IMR-90 (cell line): ENCODE measurements around the gene C17orf107. TPM values are rescaled to one million over a fixed set of nuclear protein-coding genes. Genes with fewer than 3 reads are reported as not detected.

Experiments used
- ATAC-seq: fragments of 200-7000 bp; cut with Tn5 transposase; 2 replicates; pipeline ENCODE4 v1.9.1; 2020; ENCODE audit warnings: low read depth, mild to moderate bottlenecking, moderate library complexity
- BruUV-seq: library from RNA; stranded (reverse); fragments of 400-500 nt; replicated peaks from 2 replicates; lab custom pipeline; 2021; lab: Mats Ljungman, UMichigan
- CTCF ChIA-PET: fragments of 300-600 bp; formaldehyde crosslinking; extraction: SDS; loops from one replicate; lab custom pipeline; 2021; ENCODE audit warnings: antibody characterized with exemption; lab: Yijun Ruan, JAX
- POLR2A ChIA-PET: fragments of 300-600 bp; sonication (Branson Sonifier 250); formaldehyde crosslinking; loops from one replicate; lab custom pipeline; 2022; ENCODE audit warnings: antibody characterized with exemption; ENCODE audit not compliant: unreplicated experiment; lab: Charles Lee
- DNase-seq: peaks from one replicate; pipeline ENCODE4 v3.0.0; 2013
- H2AFZ ChIP-seq: replicated peaks from 2 replicates; pipeline ENCODE3; 2013; ENCODE audit warnings: low read length, mild to moderate bottlenecking; ENCODE audit not compliant: poor library complexity
- H2AK5ac ChIP-seq: 2 replicates; pipeline ENCODE4 v1.6.1; 2013; ENCODE audit warnings: low read depth, low read length, inconsistent platforms
- H2AK9ac ChIP-seq: replicated peaks from 2 replicates; pipeline ENCODE3; 2013; ENCODE audit warnings: mild to moderate bottlenecking, low read depth, low read length, moderate library complexity; ENCODE audit not compliant: poor library complexity
- H2BK120ac ChIP-seq: 2 replicates; pipeline ENCODE4 v1.6.1; 2013; ENCODE audit warnings: low read depth, low read length, inconsistent platforms
- H2BK15ac ChIP-seq: 3 replicates; pipeline ENCODE4 v1.6.1; 2013; ENCODE audit warnings: low read depth, low read length, inconsistent platforms
- H2BK20ac ChIP-seq: 2 replicates; pipeline ENCODE4 v1.6.1; 2013; ENCODE audit warnings: low read depth, mild to moderate bottlenecking, inconsistent platforms, low read length, moderate library complexity
- H2BK5ac ChIP-seq: 2 replicates; pipeline ENCODE4 v1.6.1; 2013; ENCODE audit warnings: mild to moderate bottlenecking, low read depth, low read length, inconsistent platforms; ENCODE audit not compliant: poor library complexity, severe bottlenecking
- H3K14ac ChIP-seq: replicated peaks from 2 replicates; pipeline ENCODE4 v1.6.1; 2013; ENCODE audit warnings: low read depth, low read length, inconsistent platforms
- H3K18ac ChIP-seq: 2 replicates; pipeline ENCODE4 v1.6.1; 2013; ENCODE audit warnings: low read depth, low read length, control low read depth
- H3K23ac ChIP-seq: 2 replicates; pipeline ENCODE4 v1.6.1; 2013; ENCODE audit warnings: low read depth, low read length, inconsistent platforms
- H3K27ac ChIP-seq: 2 replicates; pipeline ENCODE4 v1.5.1; 2013; ENCODE audit warnings: mild to moderate bottlenecking, control low read depth, low read length; ENCODE audit not compliant: insufficient read depth
- H3K27me3 ChIP-seq: 2 replicates; pipeline ENCODE4 v1.6.1; 2013; ENCODE audit warnings: low read length; ENCODE audit not compliant: control insufficient read depth, insufficient read depth
- H3K36me3 ChIP-seq: 2 replicates; pipeline ENCODE4 v1.6.1; 2013; ENCODE audit warnings: low read length, mixed read lengths; ENCODE audit not compliant: control insufficient read depth, insufficient read depth
- H3K4ac ChIP-seq: 2 replicates; pipeline ENCODE4 v1.6.1; 2013; ENCODE audit warnings: low read depth, low read length, inconsistent platforms
- H3K4me1 ChIP-seq: 2 replicates; pipeline ENCODE4 v1.6.1; 2013; ENCODE audit warnings: low read length, mixed read lengths; ENCODE audit not compliant: control insufficient read depth, insufficient read depth
- H3K4me2 ChIP-seq: 2 replicates; pipeline ENCODE4 v1.6.1; 2013; ENCODE audit warnings: low read depth, mild to moderate bottlenecking, control low read depth, low read length, moderate library complexity
- H3K4me3 ChIP-seq: 2 replicates; pipeline ENCODE4 v1.5.1; 2013; ENCODE audit warnings: low read depth, mild to moderate bottlenecking, control low read depth, low read length, moderate library complexity; ENCODE audit not compliant: insufficient read depth
- H3K56ac ChIP-seq: 2 replicates; pipeline ENCODE4 v1.6.1; 2013; ENCODE audit warnings: low read length, inconsistent platforms; ENCODE audit not compliant: insufficient read depth; ENCODE audit errors: extremely low read depth
- H3K79me1 ChIP-seq, 2 experiments: 2 replicates each; pipeline ENCODE4 v1.6.1; 2013; ENCODE audit warnings: low read length in 2 of 2, inconsistent platforms in 1 of 2, low read depth in 1 of 2
- H3K9ac ChIP-seq: 2 replicates; pipeline ENCODE4 v1.6.1; 2013; ENCODE audit warnings: low read depth, low read length, control low read depth
- H3K9me1 ChIP-seq: 2 replicates; pipeline ENCODE4 v1.6.1; 2013; ENCODE audit warnings: low read length, inconsistent platforms; ENCODE audit not compliant: insufficient read depth
- H3K9me3 ChIP-seq: 2 replicates; pipeline ENCODE4 v1.6.1; 2013; ENCODE audit warnings: low read length; ENCODE audit not compliant: control insufficient read depth, insufficient read depth
- H4K20me1 ChIP-seq: 2 replicates; pipeline ENCODE4 v1.6.1; 2013; ENCODE audit warnings: low read length, inconsistent platforms; ENCODE audit not compliant: insufficient read depth
- H4K5ac ChIP-seq: 2 replicates; pipeline ENCODE4 v1.6.1; 2013; ENCODE audit warnings: mild to moderate bottlenecking, low read depth, low read length, control low read depth
- H4K8ac ChIP-seq, 2 experiments: 2 replicates each; pipeline ENCODE4 v1.6.1; 2013; ENCODE audit warnings: low read depth in 2 of 2, low read length in 2 of 2, control low read depth in 1 of 2, inconsistent platforms in 1 of 2
- H4K91ac ChIP-seq: 2 replicates; pipeline ENCODE4 v1.6.1; 2013; ENCODE audit warnings: low read depth, low read length, inconsistent platforms; ENCODE audit not compliant: insufficient read depth
- BHLHE40 ChIP-seq: fragments of 150-350 bp; IDR thresholded peaks from 2 replicates; pipeline ENCODE4 v1.6.1; 2016; ENCODE audit warnings: mild to moderate bottlenecking, low read depth, low read length
- CEBPB ChIP-seq: IDR thresholded peaks from 2 replicates; pipeline ENCODE4 v1.6.1; 2012; ENCODE audit warnings: low read depth, low read length, improper control_type of control experiment
- CHD1 ChIP-seq: IDR thresholded peaks from 2 replicates; pipeline ENCODE4 v1.6.1; 2012; ENCODE audit warnings: low read depth, low read length, improper control_type of control experiment
- FOS ChIP-seq: fragments of 150-350 bp; IDR thresholded peaks from 2 replicates; pipeline ENCODE4 v1.6.1; 2016; ENCODE audit warnings: low read depth, low read length
- MAFK ChIP-seq: IDR thresholded peaks from 2 replicates; pipeline ENCODE4 v1.6.1; 2012; ENCODE audit warnings: low read depth, low read length, improper control_type of control experiment
- MAZ ChIP-seq: IDR thresholded peaks from 2 replicates; pipeline ENCODE4 v1.6.1; 2012; ENCODE audit warnings: low read depth, mild to moderate bottlenecking, low read length, improper control_type of control experiment, moderate library complexity, borderline replicate concordance
- MXI1 ChIP-seq: IDR thresholded peaks from 2 replicates; pipeline ENCODE4 v1.6.1; 2012; ENCODE audit warnings: low read depth, mild to moderate bottlenecking, low read length, moderate library complexity, borderline replicate concordance
- NFE2L2 ChIP-seq: fragments of 150-350 bp; IDR thresholded peaks from 2 replicates; pipeline ENCODE4 v1.6.1; 2016; ENCODE audit warnings: low read depth, mild to moderate bottlenecking, low read length
- POLR2A ChIP-seq: IDR thresholded peaks from 2 replicates; pipeline ENCODE4 v1.6.1; 2012; ENCODE audit warnings: mild to moderate bottlenecking, low read depth, low read length
- RAD21 ChIP-seq: IDR thresholded peaks from 2 replicates; pipeline ENCODE4 v1.6.1; 2012; ENCODE audit warnings: low read length, improper control_type of control experiment
- RCOR1 ChIP-seq: IDR thresholded peaks from 2 replicates; pipeline ENCODE4 v1.6.1; 2012; ENCODE audit warnings: mild to moderate bottlenecking, low read length, improper control_type of control experiment; ENCODE audit not compliant: insufficient replicate concordance
- RFX5 ChIP-seq: IDR thresholded peaks from 2 replicates; pipeline ENCODE4 v1.8.0; 2012; ENCODE audit warnings: low read depth, mild to moderate bottlenecking, low read length, moderate library complexity
- SMC3 ChIP-seq: fragments of 150-350 bp; IDR thresholded peaks from 2 replicates; pipeline ENCODE4 v1.6.1; 2016; ENCODE audit warnings: low read depth, mild to moderate bottlenecking, antibody characterized with exemption, low read length, moderate library complexity
- WGBS, 2 experiments: methylation state at CpG; one replicate each; pipeline versions ENCODE4 v1.1.5 to v1.1.7; 2013; ENCODE audit warnings: missing lambda C conversion rate in 2 of 2; ENCODE audit not compliant: insufficient read length in 1 of 2; ENCODE audit errors: extremely low coverage in 2 of 2; 5-methylcytosine and 5-hydroxymethylcytosine counted together
- dilution Hi-C: fragments of 300-500 bp; cut with HindIII; formaldehyde crosslinking; loops from one replicate; pipeline ENCODE4 v1.14.3; 2018; ENCODE audit warnings: low sequenced_read_pairs; ENCODE audit not compliant: unreplicated experiment
- in situ Hi-C: fragments of 300-500 bp; cut with MboI; formaldehyde crosslinking; loops from 3 replicates; pipeline ENCODE4 v1.14.3; 2019; ENCODE audit warnings: low sequenced_read_pairs, inconsistent platforms, mixed read lengths
- intact Hi-C: fragments of 100-400 bp; cut with micrococcal nuclease; formaldehyde crosslinking; loops from 2 replicates; pipeline ENCODE4 v1.10.0; 2022
- polyA plus RNA-seq, 3 experiments: library from polyadenylated mRNA; depleted of rRNA; stranded (reverse); fragments of >200 nt; gene quantifications; 2 replicates each; pipeline ENCODE4 v1.2.3, GENCODE V29; 2012; ENCODE audit warnings: low replicate concordance in 1 of 3
- total RNA-seq: library from RNA; depleted of rRNA; stranded (reverse); fragments of >200 nt; gene quantifications from 2 replicates; pipeline ENCODE4 v1.2.3, GENCODE V29; 2012
- TF ChIP-seq, protein P1 (sequence below): conservative IDR thresholded peaks from 2 replicates; pipeline ENCODE4 v1.5.1; 2012; ENCODE audit warnings: mild to moderate bottlenecking, low read depth, low read length, improper control_type of control experiment
- TF ChIP-seq, protein P2 (sequence below): fragments of 150-350 bp; IDR thresholded peaks from 2 replicates; pipeline ENCODE4 v1.6.1; 2016; ENCODE audit warnings: low read depth, mild to moderate bottlenecking, low read length, moderate library complexity, borderline replicate concordance

Gene C17orf107
- total and polyA plus RNA-seq, 2 of the 4 experiments (the other 2 are of a cell fraction), result 0.54 to 0.82 TPM

DNA sequence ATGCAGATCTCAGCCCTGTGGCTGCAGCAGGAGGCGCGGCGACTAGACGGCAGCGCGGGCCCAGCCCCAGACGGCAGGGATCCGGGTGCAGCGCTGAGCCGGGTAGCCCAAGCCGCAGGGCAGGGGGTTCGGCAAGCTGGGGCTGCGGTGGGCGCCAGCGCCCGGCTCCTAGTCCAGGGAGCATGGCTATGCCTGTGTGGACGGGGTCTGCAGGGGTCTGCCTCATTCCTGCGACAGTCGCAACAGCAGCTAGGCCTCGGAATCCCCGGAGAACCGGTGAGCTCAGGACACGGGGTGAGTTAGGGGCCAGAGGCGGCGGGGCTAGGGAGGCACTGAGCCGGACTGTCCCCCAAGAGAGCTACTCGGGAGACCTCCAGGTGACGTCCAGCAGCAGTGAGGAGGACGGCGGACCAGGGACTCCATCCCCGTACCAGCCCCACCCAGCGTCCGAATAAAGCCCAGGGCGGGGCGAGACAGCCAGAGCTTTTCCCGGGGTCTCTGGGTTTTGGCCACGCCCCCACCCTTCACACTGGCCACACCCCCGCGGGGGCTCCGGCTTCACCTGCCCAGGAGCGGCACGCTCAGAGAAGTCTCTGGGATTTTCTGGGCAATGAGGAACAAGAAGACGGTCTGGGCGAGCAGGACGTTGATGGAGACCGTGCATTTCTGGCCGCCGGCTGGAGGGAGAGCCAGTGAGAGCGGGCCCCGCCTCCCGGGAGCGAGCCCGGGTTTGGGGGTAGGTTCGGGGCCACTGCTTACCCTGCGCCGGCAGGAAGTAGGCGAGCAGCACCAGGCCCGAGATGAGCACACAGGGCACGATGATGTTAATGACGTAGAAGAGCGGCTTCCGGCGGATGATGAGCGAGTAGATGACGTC, 1.1 kb downstream of the C17orf107 start:
- ChIA-PET CTCF (no interaction called here), POLR2A (no interaction called here)
- intact Hi-C loops, result no loop called here
- Histone ChIP-seq H3K79me1 (no peaks in the 10 kb centered on the region), H3K9ac (no peak overlapping the region), H3K18ac (no peak overlapping the region), H2BK5ac (no peak overlapping the region), H3K56ac (no peak overlapping the region), H2AFZ (no peak overlapping the region), H2AK9ac (no peak overlapping the region), H3K9me3 (no peaks in the 10 kb centered on the region; the same call in 1 of the 2 replicates), H4K91ac (no peak overlapping the region), H3K4ac (no peak overlapping the region), H4K8ac (no peak overlapping the region), H2BK20ac (no peak overlapping the region), H2AK5ac (no peak overlapping the region), H3K27ac (no peak overlapping the region), H3K4me2 (no peak overlapping the region), H3K14ac (no peak overlapping the region), H2BK120ac (no peak overlapping the region), H3K4me1 (no peaks in the 10 kb centered on the region), H3K36me3 (peaks cover 21% of the 10 kb centered on the region), H4K5ac (no peak overlapping the region), H3K27me3 (peaks cover 2% of the 10 kb centered on the region; the same call in 1 of the 2 replicates), H3K4me3 (no peak overlapping the region), H3K23ac (no peak overlapping the region), H4K20me1 (no peaks in the 10 kb centered on the region; the same call in none of the 2 replicates), H2BK15ac (no peak overlapping the region), H3K9me1 (peaks cover 4% of the 10 kb centered on the region; the same call in 1 of the 2 replicates)
- DNase-seq (no peak), ATAC-seq (no peak)
- no TSS peak for BruUV-seq
- in situ Hi-C loops, result no loop called here
- dilution Hi-C loops, result no loop called here
- 56% methylated on average over 45 of the region's 65 CpGs; no CpG with 5 or more reads in 1 of the 2 experiments for WGBS, 2 experiments
- no peak for TF ChIP-seq MAFK
- no peak for TF ChIP-seq RCOR1
- no peak for TF ChIP-seq SMC3
- TF ChIP-seq FOS, result no peak
- TF ChIP-seq, protein P1, sequence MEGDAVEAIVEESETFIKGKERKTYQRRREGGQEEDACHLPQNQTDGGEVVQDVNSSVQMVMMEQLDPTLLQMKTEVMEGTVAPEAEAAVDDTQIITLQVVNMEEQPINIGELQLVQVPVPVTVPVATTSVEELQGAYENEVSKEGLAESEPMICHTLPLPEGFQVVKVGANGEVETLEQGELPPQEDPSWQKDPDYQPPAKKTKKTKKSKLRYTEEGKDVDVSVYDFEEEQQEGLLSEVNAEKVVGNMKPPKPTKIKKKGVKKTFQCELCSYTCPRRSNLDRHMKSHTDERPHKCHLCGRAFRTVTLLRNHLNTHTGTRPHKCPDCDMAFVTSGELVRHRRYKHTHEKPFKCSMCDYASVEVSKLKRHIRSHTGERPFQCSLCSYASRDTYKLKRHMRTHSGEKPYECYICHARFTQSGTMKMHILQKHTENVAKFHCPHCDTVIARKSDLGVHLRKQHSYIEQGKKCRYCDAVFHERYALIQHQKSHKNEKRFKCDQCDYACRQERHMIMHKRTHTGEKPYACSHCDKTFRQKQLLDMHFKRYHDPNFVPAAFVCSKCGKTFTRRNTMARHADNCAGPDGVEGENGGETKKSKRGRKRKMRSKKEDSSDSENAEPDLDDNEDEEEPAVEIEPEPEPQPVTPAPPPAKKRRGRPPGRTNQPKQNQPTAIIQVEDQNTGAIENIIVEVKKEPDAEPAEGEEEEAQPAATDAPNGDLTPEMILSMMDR, result no peak
- TF ChIP-seq CHD1, result no peak
- TF ChIP-seq RFX5, result no peak
- TF ChIP-seq BHLHE40, result no peak
- TF ChIP-seq POLR2A, result no peak
- TF ChIP-seq MXI1, result no peak
- no peak for TF ChIP-seq MAZ
- no peak for TF ChIP-seq RAD21
- TF ChIP-seq, protein P2, sequence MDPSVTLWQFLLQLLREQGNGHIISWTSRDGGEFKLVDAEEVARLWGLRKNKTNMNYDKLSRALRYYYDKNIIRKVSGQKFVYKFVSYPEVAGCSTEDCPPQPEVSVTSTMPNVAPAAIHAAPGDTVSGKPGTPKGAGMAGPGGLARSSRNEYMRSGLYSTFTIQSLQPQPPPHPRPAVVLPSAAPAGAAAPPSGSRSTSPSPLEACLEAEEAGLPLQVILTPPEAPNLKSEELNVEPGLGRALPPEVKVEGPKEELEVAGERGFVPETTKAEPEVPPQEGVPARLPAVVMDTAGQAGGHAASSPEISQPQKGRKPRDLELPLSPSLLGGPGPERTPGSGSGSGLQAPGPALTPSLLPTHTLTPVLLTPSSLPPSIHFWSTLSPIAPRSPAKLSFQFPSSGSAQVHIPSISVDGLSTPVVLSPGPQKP, result no peak
- no peak for TF ChIP-seq CEBPB
- no peak for TF ChIP-seq NFE2L2
